HG03066 (cell line): Measurements from ENCODE around the gene CDHR1.
"Not testable (repeated sequence)": the region's sequence is repeated elsewhere in the genome, so short reads cannot be mapped to it uniquely, and the experiment has no call there.

Source experiments
- ATAC-seq: cut with Tn5 transposase; IDR thresholded peaks from one replicate; pipeline ENCODE4 v1.9.1; 2021; ENCODE audit warnings: low read depth; ENCODE audit not compliant: unreplicated experiment

Gene CDHR1

DNA sequence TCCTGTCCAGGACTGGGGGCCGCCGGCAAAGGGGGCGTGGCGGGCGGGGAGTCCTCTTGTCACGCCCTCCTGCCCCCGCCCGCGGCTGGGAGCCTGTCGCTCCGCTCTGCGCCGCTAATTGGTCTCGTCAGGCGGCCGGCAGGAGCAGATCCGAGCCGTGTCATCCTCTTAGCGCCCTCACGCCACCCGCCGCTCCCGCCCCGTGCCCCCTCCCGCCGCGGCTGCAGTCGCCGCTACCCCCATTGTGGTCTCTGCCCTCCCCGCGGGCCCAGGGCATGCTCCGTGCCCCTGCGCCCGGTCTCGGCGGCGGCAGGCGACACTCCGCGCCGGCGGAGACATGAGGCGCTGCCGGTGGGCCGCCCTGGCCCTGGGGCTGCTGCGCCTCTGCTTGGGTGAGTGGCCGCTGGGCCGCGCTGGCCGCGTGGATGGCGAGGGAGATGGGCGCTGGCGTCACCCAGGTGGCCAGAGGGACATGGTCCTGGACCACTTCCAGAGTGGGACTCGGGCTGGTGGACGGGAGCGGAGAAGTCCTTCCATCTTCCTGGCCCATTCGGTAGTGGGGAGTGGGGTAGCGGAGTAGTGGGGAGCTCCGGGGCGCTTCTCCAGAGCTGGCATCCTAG, at the start of gene CDHR1:
Gene CDHR1 (plus strand): TSS at position 114 of the 620 bp plus-strand sequence. CDS start 224 bp downstream, at position 338.
- peak; percentile 64 for ATAC-seq

DNA sequence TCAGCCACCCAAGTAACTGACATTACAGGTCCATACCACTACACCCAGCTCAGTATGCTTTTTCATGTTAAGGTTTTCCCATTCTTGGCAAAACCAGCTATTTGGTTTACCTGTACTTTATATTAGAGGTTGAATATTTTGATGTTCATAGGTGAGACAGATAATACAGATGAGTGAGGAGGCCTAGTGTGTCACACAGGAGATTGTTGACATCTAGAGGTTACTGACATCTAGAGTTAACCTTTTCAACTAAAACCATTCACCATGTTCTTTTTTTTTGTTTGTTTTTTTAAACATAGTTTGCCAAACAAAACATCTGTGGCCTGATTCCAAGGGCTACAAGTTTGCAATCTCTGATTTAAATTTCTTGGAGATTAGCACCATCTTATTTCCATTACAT, 47.0 kb upstream of the CDHR1 start:
- ATAC-seq: no peak

DNA sequence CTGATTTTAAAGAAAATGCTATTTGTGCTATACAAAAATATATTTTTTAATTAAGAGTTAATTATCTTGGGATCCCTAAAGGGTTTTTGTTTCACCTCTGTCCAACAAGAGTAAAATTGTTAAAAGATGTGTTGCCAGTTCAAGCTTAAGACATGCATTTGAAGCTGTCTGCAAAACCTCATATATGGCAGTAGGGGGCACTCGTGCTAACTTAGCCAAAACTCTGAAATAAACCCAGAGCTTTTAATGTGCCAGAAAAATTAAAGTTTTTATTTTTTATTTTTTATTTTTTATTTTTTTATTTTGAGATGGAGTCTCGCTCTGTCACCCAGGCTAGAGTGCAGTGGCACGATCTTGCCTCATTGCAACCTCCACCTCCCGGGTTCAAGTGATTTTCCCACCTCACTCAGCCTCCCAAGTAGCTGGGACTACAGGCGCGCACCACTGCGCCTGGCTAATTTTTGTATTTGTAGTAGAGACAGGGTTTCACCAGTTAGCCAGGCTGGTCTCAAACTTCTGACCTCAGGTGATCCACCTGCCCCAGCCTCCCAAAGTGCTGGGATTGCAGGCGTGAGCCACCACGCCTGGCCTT, 46.2 kb upstream of the CDHR1 start:
- ATAC-seq: peak; percentile 51

DNA sequence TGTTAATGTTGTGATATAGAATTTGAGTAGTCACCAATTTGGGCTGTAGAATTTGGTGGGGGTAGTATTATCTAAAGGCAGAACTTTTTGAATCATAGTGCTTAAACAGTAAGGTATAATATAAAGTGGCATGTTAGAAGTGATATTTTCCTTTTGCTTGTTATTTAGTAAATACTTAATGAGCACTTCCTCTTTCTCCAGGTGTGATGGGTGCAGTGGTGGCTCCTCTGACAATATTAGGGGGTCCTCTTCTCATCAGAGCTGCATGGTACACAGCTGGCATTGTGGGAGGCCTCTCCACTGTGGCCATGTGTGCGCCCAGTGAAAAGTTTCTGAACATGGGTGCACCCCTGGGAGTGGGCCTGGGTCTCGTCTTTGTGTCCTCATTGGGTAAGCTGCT, 44.5 kb upstream of the CDHR1 start:
- no peak for ATAC-seq

DNA sequence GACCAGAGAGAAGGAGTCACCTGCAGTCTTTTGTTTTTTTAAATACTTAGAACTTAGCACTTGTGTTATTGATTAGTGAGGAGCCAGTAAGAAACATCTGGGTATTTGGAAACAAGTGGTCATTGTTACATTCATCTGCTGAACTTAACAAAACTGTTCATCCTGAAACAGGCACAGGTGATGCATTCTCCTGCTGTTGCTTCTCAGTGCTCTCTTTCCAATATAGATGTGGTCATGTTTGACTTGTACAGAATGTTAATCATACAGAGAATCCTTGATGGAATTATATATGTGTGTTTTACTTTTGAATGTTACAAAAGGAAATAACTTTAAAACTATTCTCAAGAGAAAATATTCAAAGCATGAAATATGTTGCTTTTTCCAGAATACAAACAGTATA, 41.6 kb upstream of the CDHR1 start:
- no peak for ATAC-seq

DNA sequence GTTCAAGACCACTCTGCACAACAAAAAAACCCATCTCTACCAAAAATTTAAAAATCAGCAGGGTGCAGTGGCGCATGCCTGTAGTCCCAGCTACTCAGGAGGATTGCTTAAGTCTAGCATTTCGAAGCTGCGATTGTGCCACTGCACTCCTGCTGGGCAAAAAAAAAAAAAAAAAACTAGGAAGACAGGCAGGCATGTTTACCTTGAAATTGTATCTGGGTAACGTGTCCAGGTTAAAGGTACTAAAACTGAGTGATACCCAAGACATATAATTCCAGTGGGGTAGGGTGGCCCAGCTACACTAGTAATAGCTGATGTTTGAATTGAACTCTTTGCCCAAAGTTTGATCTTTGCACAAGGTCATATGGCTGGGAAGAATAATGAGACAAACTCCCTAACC, 38.8 kb upstream of the CDHR1 start:
- no peak for ATAC-seq

DNA sequence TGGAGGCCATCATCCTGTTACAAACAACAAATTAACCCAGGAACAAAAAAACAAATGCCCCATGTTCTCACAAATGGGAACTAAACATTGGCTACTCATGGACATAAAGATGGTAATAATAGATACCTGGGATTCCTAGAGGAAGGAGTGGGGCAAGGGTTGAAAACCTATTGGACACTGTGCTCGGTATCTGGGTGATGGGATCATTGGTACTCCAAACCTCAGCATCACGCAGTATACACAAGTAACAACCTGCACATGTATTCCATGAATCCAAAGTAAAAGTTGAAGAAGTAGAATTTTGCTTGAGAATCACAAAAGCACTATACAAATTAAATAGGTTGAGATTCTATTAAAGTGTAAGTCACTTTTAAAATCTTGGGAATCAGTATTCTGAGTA, 38.3 kb upstream of the CDHR1 start:
- no peak for ATAC-seq

DNA sequence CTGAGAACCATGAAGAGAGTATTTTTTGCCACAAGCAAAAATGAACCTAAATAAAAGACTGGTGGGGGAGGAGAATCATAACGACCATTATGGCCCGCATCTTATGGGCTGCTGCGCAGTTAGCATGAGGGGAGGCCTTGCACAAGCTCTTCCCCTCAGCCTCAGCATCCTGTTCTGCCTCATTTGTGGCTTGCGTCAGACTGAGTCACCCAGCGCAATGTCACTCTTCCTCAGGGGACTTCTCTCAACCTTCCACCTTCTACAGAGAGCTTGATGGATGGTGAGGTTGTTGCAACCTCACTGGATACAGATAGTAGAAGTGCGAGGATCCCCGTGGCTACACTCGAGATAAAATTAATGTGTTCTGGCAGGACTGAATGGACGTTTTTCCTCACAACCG, 37.6 kb upstream of the CDHR1 start:
- ATAC-seq: no peak

DNA sequence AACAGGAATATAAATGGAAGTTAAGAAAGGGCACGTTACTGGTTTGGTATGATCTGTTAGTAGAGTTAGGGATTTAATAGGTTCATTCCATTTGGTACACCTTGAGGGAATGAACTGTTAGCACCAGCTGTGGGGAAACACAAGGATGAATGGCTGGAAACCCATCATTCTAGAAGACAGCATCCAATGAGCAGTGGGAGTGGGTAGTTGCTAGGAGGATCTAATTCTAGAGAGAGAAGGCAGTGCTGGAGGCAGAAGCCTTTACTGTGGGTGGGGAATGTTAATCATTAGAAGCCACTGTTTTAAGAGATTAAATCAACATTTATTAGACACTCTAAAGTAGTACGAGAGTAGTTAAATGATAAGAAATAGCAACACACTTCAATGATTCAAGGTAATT, 36.3 kb upstream of the CDHR1 start:
- ATAC-seq: no peak

DNA sequence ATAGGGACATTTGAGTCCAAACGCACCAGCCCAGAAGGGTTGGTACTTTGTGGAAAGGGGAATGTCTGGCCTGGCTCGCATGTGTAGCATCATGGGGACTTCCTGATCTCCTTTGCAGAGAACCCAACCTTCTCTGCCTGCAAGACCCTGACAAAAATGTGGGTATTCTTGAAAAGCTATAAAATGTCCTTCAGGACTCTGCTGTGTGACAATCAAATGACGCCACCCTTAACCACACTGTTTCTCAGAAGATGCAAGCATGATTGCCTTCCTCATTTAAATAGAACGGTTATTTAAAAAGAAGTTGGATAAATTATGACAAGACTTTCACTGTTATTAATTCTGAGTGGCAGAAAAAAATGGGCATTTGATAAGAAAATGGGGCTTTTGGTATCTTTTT, 35.8 kb upstream of the CDHR1 start:
- no peak for ATAC-seq

DNA sequence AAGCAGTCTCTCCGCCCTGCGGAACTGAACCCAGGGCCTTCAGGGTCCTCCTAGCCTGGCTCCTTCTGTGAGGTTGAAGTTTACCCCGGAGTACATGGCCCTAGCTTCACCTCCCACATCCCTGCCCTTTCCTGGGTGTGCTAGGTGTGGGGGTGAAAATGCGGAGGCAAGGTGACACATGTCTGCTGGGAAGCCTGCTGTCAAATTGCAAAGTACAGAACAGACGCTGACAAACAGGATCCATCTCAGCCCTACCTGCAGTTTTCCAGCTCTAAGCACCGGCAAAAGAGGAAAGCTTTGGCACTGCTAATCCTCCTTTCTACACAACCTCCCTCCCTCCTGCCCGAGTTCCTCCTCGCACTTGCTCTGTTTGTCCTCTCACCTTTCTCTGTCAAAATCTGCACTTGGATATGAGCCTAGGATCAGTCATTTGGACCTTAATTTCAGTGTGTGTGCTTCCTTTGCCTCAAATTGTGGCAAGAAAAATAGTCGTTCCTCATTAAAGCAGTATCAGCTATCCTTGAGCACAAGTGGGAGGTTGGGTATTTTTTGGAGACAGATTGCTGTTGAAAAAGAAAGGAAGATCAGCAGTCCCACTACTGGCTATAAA, 35.2 kb upstream of the CDHR1 start:
- no peak for ATAC-seq

DNA sequence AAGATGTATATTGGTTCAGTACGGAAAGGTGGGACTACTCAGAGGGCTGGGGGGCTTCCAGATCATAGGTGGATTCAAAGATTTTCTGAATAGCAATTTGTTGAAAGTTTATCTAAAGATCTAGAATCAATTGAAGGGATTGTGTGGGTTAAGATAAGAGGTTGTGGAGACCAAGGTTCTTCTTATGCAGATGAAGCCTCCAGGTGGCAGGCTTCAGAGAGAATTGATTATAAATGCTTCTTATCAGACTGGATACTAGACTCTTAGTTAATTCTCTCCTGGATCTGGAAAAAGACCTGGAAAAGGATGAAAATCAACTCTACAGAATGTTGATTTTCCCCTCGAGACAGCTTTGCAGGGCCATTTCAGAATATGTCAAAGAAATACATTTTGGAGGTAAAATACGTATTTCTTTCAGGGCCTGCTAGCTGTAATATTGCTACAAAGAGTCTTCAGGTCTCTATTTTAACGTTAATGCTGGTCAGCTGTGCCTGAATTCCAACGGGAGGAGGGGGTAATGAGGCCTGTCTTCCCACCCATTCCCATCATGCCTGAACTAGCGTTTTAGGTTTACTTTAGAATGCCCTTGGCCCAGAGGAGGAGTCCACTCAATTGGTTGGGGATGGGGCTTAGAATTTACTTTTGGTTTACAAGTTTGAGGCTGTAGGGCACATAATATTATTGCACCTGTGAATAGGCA, 33.5 kb upstream of the CDHR1 start:
- ATAC-seq: no peak

DNA sequence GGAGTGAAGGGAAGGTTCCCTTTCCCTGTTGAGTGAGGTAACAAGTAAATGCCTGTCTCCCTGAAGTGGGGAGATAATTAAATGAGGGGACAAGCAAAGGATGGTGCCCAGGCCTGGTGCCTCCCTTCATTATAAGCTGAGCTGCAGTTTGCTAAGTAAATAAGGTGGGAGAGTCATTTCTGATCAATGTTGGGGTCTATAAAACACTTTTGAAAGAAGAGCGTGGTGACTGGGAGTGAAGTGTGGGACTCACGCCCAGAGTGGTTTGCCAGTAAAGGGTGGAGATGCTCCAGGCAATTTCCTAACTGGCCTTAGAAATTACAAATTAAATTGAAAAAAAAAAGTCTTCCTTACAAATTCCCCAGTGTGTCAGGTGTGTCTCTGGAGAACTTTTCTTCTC, 30.3 kb upstream of the CDHR1 start:
- ATAC-seq: no peak

DNA sequence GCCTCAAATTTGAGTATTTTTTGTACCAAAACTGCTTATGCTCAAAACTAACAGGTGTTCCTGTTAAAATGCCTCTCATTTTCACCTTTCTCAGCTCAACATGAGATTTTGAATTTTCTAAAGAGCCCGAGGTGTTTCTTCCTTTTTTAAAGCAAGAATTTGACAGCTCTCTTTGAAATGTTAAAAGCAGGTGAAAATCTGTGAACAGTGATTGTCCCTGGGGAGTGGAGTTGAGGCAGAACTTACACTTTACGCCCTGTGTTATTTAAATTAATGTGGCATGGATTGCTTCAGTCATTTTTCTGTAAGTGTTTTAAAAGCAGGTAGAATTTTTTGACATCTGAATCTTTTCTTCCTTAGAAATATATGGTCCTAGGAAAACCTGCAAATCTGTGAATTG, 29.9 kb upstream of the CDHR1 start:
- no peak for ATAC-seq

DNA sequence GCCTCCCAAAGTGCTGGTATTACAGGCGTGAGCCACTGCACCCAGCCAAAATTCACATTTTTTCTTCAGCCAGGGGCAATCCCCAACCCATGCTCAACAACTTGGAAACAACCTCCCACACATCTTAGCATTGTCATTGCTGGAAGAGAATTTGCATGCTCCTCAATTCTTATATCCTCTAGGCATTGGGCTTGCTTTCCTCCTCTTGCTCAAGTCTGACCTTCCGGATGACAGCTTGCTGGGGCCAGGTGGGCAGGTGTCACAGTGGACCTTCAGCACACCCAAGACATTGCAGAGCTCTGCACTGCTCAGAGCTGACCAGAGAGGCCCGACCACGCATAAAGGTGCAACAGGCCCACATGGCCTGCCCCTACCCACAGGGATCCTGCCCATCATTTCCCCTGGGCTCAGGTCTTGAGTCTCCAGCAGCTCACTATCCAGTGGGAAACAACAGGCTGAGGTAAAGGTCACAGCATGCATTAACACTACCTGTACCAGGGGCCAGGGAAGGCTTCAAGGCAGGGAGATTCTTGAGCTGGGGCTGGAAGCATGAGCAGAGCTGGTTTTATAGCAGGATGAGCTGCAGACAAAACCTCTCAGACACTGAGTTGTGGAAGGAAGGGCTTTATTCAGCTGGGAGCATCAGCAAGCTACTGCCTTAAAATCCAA, 27.6 kb upstream of the CDHR1 start:
- ATAC-seq: peak; percentile 46

DNA sequence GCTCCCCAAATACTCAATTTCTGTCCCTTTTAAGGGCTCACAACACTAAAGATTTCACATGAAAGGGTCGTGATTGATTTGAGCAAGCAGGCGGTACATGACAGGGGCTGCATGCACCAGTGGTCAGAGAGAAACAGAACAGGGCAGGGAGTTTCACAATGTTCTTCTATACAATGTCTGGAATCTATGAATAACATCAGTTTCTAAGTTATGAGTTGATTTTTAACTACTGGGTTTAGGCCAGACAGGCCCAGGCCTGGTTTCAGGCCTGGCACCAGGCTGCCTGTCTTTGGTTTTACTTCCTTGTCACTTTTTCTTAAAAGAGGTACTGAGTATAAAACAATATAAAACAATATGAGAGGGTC, 27.1 kb upstream of the CDHR1 start:
- ATAC-seq: peak; percentile 14

DNA sequence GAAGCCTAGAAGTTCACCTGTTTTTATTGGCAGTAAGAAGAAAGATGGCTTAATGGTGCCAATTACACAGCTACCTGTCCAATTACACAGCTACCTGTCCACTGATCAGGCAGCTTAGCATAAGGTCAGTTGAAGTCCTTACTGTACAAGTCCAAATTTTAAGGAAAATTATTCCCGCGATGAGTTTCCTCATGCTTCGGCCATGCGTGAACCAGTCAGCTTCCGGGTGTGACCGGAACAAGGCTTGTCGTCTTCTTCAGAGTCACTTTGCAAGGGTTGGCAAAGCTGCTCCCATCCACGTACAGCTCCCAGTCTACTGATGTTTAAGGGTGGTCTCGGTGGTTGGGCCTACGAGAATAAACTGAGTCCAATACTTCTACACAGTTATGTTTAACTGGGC, 26.0 kb upstream of the CDHR1 start:
- ATAC-seq: not testable (repeated sequence)

DNA sequence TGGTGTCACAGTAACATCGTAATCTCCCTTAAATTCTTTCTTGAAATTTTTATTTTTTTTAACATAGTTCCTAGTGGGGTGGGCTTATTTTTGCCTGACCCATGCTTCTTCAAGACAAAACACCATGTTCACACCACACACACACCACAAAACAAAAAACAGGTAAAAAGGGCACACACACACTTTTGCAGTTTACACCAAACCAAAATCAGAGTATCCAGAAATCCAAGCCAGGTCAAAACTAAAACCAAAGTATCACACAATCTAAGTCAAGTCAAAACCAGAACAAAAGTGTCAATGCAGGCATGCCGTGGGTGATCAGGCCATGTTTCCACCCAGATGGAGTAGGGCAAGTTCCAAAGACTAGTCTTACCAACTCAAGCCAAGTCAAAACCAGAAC, 23.1 kb upstream of the CDHR1 start:
- ATAC-seq: not testable (repeated sequence)

DNA sequence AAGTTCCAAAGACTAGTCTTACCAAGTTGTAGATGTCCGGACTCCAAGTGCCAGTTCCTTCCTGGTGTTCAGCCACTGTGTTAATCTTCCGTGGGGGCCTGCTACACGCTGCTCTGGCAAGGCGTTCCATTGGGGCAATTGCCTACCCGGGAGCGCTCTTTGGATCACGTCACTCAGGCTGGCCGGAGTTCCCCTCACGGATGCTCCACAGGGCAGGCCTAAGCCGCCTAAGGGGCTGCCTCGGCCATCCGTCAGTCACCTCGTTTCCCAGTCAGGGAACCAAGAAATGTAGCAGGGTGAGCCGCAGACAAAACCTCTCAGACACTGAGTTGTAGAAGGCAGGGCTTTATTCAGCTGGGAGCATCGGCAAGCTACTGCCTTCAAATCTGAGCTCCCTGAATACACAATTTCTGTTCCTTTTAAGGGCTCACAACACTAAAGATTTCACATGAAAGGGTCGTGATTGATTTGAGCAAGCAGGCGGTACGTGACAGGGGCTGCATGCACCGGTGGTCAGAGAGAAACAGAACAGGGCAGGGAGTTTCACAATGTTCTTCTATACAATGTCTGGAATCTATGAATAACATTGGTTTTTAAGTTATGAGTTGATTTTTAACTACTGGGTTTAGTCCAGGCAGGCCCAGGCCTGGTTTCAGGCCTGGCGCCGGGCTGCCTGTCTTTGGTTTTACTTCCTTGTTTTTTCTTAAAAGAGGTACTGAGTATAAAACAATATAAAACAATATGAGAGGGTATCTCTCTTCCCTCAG, 22.5 kb upstream of the CDHR1 start:
- peak; percentile 14 for ATAC-seq
